GF-D8 (cell line): ENCODE data around the gene LMO1.

ENCODE experiments used
- DNase-seq: peaks from one replicate; lab custom pipeline; 2025; lab: John Stamatoyannopoulos, UW

The LMO1 gene

DNA sequence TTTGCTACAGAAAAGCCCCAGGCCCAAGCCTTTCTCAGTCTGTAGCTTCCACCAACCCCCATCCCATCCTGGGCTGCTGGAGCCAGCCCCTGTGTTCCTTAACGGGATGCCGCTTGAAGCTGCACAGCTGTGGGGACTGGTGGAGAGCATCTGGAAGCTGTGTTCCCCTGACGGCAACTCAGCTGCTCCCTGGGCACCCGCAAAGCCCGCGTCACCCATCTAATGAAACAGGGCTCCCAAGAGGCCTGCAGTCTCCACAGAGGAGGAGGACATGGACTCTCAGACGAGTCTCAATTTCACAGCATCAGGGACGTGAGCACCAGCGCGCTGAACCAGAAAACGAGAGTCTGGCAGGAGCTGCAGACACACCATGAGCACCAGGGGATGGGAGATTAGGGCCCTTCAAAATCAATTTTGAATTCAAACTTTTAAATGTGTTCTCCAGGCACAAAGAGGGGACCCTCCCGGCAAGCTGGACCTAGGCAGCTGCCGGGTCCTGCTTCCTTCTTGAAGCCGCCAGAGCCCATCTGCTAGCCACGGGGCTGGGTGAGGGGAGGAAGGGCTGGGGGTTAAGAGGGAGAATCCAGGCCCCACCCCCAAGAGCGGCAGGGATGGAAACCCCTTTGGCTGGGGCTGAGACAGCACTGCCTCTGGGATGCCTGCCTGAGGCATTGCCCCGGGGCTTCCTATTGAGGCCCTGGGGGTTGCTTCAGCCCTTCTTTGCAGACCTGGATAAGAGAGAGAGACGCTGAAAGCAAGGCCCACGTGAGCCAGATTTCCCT is 21.0 kb downstream of the LMO1 start:
- no peak for DNase-seq

DNA sequence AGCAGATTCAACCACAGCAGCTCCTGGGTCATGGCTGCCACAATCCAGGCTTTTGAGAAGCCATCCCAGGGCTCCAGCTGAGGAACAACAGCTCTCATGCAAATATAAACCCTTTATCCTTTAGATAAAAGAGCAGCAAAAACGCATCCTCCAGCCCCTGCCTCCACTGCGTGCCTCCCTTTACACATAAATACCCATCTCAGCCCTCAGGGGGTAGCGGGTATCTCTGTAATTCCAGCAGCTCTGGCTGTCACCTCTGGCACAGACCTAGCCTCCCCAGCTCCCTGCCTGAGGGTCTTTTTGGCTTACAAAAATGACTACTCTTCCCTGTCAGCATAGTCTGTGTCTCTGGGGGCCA is 21.6 kb downstream of the LMO1 start:
- DNase-seq = no peak

DNA sequence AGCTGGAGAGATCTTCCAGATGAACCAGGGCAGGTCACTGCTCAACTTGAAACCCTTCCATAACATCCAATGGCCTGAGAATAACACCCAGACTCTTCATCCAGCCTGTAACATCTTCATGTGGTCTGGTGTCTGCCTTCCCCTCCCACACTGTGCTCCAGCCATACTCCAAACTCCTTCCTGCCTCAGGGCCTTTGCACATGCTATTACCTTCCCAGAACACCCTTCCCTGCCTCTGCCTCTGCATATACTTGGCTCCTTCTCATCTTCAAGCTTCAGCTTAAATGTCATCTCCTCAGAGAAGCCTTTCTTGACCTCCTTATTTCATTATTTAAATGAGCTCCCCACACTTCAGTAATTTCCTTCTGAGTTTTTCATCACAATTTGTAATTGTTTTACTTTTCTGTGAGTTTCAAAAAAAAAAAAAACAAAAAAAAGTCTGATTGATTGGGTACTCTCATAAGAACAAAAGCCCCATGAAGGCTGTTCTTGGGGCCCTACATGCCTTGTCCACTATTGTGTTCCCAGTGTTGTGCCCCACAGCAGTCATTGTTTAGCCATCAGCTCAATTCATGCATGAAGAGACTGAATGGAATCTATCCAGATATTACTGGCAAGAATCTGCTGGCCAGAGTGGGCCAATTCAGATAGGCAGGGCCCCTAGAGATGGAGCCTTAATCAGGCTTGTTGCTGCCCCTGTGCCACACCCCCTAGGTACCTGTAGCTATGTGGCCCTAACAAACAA is 22.1 kb downstream of the LMO1 start:
- DNase-seq = no peak

DNA sequence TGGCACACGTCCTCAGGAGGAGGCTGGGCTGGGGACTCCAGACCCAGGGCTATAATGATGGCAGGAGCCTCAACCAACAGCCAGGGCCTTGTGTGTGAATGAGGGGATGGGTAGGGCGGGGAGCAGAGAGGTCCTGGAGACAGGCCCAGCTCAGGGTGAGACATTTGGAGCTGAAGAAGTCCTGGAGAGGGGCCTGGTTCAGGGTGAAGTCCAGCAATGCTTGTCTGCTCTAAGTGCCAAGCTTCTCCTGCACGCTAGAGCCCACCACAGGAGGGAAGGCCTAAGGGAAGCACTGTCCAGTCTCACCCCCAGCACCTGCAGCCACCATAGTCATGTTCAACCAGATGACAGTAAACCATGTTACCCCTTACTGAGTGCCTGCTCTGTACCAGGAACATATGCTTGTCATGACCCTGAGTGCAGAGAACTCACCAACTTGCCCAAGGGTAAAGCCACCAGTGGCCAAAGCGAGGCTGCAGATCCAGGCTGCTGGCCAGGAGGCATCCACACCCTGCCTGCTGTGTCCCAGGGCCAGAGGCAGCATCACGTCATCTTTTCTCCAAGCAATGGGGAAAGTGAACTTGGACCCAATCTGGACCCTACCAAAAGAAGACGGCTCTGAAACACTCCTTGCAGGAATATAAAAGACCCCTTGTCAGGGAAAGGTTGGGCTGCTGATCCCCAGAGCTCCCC is 24.0 kb downstream of the LMO1 start:
- DNase-seq = no peak

DNA sequence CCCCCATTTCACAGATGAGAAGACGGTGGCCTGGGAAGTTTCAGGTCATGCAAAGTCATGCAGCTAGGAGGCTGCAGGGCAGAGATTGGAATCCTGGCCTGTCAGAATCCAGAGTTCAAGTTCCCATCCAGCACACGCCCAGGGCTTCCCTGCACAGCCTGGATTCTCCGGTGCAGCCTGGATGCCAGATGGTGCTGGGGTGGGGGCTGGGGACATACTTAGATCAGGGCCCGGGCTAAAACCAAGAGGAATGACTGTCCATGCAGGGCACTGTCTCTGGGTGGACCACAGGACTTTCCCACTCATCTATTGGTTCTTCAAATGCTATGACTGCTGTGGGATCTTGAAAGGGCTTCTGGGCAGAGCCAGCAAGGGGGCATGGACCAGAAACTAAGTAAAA is 24.6 kb downstream of the LMO1 start:
- no peak for DNase-seq

DNA sequence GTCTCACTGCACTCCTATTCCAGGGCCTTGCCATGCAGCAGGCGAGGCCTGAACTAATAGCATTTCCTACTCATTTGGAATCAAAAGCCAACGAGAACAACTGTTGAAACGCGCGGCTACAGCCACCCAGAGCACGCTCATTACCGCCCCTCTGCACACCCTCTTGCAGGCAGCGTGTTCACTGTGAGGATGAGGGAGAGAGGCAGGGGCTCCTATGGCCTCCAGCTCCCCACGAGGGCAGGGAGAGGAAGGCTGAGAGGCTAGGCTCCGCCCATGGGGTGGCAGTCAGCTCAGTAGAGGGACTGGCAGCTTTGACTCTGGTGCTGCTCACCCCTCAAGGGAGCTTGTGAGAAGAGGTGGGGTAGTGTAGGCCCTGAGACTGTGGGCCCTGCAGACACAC is 26.2 kb downstream of the LMO1 start:
- no peak for DNase-seq

DNA sequence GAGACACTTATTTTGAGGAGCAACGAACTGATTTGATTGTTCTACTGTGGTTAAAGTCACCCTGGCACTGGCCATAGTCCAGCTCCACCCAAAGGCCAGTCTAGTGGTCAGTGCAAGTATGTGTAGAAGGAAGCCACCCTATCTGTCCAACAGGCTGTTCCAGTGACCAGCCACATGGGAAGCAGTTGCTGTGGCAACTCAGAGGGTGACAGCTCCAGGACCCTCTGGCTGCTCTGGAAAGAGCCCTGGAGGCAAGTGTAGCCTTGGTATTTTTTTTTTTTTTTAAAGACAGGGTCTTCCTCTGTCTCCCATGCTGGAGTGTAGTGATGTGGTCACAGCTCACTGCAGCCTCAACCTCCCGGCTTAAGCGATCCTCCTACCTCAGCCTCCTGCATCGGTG is 27.8 kb downstream of the LMO1 start:
- no peak for DNase-seq

DNA sequence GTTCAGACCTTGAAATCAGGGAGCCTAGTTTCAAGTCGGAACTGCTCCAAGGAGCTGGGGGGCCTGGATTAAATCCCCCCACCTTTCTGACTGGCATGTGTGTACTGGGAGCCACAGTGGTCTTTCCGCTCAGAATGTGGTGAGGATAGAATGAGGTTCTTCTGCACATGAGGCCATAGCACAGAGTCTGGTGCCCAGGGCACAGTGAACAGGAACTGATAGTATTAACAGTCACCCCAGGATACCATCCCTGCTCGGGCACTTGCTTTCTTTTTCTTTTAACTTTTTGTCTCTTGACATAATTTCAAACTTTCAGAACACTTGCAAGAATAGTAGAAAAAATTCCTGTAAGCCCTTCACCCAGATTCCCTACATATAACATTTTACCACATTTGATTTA is 28.8 kb downstream of the LMO1 start:
- DNase-seq = no peak

DNA sequence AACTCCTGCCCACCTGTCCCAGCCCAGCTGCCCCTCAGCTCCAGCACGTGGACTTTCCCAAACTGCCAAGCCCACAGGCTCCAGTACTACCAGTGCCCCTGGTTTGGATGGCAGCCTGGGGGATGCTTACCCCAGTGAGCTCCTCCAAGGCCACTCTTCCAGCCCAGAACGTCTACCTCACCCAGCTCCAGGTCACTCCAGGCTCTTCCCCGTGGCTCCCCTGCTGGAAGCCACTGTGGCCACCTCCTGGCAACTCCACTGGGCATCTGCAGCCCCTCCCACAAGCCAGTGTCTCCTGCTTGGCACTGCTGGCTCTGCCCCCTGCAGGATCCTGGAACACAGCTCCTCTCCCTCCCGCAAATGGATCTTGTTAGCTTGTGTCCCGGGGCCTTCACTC is 29.3 kb downstream of the LMO1 start:
- no peak for DNase-seq

DNA sequence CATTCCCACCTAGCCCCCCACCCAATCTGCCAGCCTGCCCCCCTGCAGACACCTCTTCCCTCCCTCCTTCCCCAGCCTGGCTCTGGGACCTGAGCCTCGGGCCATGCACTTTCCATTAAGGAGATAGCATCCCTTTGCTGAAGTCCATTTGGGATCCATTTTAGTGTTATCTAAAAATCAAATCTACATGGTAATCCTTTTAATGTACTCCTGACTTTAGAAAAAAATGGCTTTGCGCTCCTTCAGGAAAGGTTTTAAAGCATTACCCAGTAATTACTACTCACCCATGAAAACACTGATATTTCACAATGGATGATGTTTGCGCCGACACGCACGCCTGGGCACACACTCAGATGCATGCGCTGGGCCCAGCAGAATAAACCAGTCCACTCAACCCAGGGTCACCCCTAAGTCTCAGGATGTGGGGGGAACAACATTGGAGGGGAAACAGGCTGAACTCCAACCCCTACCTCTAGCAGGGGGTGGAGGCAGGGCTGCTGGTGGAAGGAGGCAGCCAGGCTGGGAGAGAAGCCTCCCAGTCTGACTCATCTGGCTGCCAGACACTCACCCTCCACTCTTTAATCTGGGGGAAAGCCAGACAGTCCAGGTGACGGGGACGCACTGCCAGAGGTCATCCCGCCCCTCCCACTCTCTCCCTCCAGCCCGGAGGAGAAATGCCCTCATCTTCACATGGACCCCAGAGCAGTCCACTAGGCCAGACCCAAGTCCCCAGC is 29.8 kb downstream of the LMO1 start:
- no peak for DNase-seq

DNA sequence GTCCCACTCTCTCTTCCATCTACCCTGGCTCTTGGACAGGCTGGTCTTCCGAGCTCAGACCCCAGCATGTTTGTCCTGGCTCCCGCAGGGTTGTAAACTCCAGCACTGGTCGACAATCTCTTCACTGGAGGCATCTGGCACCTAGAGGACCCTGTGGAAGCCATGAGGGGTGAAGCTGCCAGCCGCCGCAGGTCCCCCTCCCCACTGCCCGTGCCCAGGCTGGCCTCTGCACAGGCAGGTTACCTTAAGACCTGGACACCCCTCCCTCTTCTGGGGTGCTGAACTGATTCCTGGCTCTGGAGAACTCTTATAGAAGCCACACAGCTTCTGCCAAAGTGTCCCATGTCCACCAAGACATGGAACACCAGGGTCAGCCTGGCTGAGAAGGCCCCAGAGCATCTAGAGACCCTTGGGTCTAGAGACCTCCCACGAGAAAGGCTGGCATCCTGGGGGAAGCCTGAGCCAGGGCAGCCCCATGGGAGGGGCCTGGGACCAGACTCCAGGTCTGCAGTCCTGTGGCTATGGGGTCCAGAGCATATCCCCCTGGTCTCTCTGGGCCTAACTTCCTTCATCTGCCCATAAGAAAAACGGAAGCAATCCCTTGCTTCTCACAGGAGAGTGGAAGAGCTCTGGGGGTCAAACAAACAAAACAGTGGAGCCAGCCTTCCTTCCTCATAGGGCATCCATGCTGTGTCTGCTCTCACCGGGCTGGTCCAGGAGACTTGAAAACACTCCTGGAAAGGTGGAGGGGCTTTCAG is 30.6 kb downstream of the LMO1 start:
- DNase-seq = no peak

DNA sequence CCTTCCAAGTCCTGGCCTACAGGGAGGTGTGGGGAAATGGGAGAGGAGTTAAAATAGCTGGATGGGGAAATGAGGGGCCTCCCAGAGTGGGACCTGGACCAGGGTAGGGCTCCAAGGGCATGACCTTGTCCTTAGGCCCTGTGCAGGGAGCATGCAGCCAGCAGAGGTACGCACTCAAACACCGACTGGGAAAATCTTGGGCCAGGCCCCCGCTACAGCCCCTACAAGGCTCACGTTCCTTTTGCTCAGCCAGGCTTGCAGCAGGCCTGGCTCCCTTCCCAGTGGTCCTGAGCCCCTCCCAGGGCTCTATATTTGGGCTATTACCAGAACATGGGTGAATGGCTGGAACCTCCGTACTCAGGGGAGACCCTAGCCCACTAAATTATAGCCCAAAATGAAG is 31.3 kb downstream of the LMO1 start:
- no peak for DNase-seq

DNA sequence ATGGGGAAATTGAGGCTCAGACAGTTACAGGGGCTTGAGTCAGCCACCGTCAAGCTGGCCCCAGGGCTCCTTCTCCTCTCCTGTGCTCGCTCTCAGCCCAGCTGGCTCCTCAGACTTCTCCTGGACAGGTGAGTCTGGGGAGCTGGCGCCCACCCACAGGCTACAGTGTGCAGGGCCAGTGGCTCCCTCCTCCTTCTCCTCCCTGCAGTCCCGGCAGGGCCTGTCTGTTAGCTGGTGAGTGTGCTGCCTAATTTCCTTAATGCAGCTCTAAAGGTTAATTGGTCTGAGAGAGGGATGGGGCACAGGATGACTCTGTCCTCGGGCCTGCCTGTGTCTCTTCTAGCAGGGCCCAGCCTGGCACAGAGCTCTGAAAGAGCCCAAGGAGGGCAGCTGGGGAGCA is 31.7 kb downstream of the LMO1 start:
- DNase-seq = no peak

DNA sequence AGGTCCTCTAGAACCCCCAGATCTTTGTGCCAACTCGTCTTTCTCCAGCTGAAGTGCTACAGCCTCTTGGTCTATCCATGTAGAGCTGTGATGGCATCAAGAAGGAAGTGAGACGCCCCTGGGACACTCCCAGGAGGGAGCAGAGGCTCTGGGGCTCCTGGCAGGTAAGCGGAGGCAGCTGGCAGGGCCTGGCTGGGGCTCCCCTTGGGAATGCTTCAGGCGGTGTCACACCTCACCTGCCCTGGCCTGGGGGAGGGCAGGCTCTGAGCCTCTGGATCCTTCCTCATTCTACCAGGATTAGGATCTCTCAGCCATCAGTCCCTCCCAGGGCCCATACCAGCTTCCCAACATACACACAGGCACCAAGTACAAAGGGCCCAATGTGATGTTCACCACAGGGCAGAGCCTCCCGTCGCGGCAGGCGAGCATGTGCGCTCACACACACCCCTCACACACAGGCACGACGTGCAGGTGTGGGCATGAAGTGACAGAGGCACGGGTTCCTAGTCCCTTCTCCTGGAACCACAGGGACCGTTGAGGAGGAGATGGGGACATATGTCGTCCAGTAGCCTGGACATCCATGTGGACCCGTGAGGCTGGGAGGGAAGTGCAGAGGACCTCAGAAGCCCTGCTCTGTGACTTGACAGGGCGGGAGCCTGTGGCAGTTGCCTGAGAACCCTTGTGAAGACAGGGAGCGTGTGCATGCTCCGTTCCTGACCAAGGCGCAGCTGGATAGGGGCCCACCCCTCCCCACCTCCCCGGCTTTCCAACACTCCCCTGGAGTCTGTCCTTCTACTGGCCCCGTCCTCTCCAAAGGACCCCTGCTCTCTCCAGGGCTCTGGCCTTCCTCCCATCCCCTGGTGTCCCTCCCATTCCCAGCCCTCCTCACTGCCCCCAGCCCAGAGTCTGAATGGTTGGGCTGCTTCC is 32.5 kb downstream of the LMO1 start:
- DNase-seq = no peak

DNA sequence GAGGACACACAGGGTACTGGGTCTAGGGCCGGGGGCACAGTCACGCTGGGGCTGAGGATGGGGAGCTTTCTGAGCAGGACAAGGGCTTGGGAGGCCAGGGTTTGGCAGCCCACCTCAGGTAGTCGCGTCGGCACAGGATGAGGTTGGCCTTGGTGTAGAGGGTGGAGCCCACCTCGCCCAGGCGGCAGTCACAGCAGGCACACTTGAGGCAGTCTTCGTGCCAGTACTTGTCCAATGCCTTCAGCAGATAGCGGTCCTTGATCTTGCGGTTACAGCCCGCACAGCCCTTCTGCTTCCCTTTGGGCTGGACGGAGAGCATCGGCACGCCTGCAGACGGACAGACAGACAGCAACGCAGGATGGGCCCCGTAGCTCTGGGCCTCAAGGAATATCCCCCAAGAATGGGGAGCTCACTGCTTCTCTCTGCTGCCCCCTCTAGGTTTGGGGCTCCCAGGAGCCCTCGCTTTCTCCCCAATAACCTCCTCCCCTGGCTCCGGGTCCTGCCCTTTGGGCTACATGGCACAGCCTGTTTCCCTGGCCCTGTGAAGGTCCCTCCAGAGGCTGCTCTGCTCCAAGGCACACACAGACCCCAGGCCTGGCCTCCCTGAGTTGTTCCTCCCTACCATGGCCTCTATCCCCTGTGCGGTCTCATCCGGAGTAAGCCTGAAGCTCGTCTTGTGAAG is 33.4 kb downstream of the LMO1 start:
- DNase-seq = no peak

DNA sequence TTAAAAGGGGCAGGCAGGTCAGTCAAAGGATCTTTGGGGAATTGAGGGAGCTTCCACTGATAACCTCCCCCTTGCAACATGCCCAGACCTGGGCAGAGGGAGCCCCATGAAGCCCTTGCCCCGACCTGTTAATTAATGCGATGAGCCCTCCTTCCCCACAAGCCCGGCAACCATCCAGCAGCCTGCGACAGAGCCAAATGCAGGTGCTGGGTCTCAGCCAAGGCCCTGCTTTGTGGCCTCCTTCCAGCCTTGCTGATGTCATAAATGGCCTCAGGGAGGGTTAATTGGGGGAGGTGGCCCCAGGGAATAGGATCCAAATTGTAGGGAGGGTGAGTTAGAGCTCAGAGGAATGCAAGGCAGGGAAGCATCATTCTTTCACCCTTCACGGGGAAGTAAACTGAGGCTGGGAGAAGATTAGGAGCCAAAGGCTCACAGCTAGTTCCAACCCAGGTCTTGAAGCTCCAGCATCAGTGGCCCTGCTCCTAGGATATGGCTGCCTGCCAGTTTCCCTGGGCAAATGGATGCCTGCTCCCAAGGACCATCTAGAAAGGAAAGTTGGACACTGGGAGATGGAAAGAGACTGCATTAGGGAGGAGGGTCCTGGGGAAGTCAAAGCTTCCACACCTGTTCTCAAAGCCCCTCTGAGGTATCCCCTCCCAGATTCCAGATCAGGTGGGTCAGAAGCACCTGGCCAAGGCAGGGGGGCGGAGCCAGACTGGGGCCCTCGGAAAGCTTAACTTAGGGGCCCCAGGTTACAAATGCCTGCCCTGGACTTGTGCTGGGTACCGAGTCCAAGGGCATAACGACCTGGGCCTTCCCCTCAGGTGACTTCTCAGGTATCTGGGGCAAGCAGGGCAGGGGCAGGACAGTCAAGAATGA is 34.1 kb downstream of the LMO1 start:
- no peak for DNase-seq

DNA sequence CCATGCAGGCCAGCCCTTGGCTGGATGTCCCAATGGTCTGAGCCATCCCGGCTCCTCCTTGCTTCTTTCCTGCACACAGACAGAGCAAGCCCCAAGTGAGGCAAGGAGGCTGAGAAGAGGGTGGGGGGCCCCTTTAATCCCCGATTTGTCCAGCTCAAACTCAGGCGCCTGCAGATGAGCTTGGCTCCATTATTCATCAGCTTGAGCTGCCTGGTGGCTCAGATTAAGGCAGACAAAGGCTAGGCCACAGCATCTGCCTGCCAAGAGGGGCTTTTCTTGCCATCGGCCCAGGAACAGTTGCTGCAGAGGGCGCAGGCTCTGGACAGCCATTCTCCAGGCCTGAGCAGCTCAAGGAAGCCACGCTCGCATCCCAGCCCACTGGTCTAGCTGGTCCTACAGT is 35.4 kb downstream of the LMO1 start:
- DNase-seq = no peak

DNA sequence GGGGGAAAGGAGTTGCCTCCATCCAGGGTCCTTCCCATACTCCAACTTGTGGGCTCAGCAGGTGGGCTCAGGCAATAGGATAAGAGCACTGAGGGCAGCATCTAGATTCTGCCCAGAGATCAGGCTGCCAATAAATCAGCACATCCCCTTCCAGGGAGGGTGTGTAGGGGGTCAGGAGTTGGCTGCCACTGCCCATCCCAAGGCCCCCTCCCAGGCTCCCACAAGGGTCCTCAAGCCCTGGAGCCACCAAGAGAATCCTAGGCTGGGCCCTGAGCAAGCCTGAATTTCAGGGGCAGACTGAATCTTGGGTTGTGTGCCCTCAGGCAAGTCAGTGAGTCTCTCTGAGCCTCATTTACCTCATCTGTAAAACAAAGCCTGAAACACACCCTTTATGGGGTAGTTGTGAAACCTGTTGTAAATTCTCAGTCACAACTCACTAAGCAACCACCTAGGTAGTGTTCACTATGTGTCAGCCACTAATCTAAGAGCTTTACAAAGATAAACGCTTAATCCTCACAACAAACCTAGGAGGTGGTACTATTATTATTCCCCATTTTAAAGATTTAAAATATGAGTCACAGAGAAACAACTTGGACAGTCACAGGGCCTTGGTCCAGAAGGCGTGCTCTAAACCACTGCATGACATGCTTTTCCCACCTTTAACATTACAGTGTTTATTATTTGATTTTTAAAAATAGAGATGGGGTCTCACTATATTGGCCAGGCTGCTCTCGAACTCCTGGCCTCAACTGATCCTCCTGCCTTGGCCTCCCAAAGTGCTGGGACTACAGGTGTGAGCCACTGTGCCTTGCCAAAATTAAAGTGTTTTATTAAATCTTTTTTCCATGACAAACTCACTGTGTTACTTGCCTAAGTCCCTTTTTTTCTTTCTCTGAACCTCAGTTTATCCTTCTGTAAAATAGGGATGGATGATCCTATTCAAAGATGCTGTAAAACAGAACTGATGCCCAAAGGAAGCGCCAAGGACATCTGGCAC is 36.2 kb downstream of the LMO1 start:
- no peak for DNase-seq
